ENCODE data around the gene KSR1. TPM values are rescaled to one million over a fixed set of nuclear protein-coding genes. Genes with fewer than 3 reads are reported as not detected.
"Not testable (repeated sequence)": the region's sequence is repeated elsewhere in the genome, so short reads cannot be mapped to it uniquely, and the experiment has no call there.

KSR1 gene
- total RNA-seq, 4 donors from 2014 or later, result 17.7 to 77.0 (median 34.6) TPM

GRCh38 chr17:27461192-27461859 is 5.1 kb downstream of the KSR1 start:
- Histone ChIP-seq H3K27ac (no peak overlapping the region), H3K9me3 (no peaks in the 10 kb centered on the region), H3K27me3 (no peaks in the 10 kb centered on the region), H3K36me3 (no peaks in the 10 kb centered on the region), H3K4me1 (peaks cover 0 to 14% of the 10 kb centered on the region in 2 donors), H3K4me3 (no peak overlapping the region)
- DNase-seq, result no peak
- intact Hi-C loops (cut with DNase I; ENCODE audit: low total_unique reads), result no loop called here
- TF ChIP-seq POLR2A (IDR thresholded peaks at IDR 0.05), result no peak
- TF ChIP-seq, protein P1, sequence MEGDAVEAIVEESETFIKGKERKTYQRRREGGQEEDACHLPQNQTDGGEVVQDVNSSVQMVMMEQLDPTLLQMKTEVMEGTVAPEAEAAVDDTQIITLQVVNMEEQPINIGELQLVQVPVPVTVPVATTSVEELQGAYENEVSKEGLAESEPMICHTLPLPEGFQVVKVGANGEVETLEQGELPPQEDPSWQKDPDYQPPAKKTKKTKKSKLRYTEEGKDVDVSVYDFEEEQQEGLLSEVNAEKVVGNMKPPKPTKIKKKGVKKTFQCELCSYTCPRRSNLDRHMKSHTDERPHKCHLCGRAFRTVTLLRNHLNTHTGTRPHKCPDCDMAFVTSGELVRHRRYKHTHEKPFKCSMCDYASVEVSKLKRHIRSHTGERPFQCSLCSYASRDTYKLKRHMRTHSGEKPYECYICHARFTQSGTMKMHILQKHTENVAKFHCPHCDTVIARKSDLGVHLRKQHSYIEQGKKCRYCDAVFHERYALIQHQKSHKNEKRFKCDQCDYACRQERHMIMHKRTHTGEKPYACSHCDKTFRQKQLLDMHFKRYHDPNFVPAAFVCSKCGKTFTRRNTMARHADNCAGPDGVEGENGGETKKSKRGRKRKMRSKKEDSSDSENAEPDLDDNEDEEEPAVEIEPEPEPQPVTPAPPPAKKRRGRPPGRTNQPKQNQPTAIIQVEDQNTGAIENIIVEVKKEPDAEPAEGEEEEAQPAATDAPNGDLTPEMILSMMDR (IDR thresholded peaks at IDR 0.05), result no peak

DNA sequence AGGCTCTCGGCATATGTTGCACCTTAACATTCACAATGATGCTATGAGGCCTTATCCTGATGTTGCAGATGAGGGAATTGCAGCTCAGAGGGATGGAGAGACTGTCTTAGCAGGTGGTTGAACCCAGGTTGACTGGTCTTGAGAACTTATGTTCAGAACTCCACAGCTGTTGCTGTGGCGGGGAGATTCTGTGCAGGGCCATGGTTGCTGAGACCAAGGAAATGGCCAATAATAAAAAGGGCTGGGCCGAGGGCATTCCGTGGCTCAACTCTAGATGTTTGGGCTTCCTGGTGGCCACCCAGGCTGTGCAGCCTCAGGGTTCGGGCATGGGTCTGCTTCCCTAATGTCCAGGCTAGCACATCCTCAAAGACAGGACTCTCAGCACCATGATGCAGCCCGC is 5.9 kb downstream of the KSR1 start:
- Histone ChIP-seq H3K4me1 (peaks cover 0 to 14% of the 10 kb centered on the region in 2 donors), H3K4me3 (no peak overlapping the region), H3K27ac (no peak overlapping the region), H3K36me3 (no peaks in the 10 kb centered on the region), H3K9me3 (no peaks in the 10 kb centered on the region), H3K27me3 (no peaks in the 10 kb centered on the region)
- TF ChIP-seq, protein P1 (IDR thresholded peaks at IDR 0.05), result no peak
- no peak for TF ChIP-seq POLR2A (IDR thresholded peaks at IDR 0.05)
- intact Hi-C loops (cut with DNase I; ENCODE audit: low total_unique reads), result no loop called here
- DNase-seq, result no peak

GRCh38 chr17:27462714-27463113 is 6.5 kb downstream of the KSR1 start:
- no peak overlapping the region for H3K4me3 ChIP-seq
- H3K4me1 ChIP-seq, result peaks cover 0 to 10% of the 10 kb centered on the region in 2 donors
- intact Hi-C loops (cut with DNase I; ENCODE audit: low total_unique reads), result no loop called here
- H3K27me3 ChIP-seq, result no peaks in the 10 kb centered on the region
- H3K9me3 ChIP-seq, result no peaks in the 10 kb centered on the region
- H3K27ac ChIP-seq, result no peak overlapping the region
- H3K36me3 ChIP-seq, result no peaks in the 10 kb centered on the region
- no peak for DNase-seq
- TF ChIP-seq POLR2A (IDR thresholded peaks at IDR 0.05), result no peak
- TF ChIP-seq, protein P1 (IDR thresholded peaks at IDR 0.05), result no peak

- Histone ChIP-seq H3K27me3 (no peaks in the 10 kb centered on the region), H3K27ac (no peak overlapping the region), H3K4me1 (peaks cover 0 to 9% of the 10 kb centered on the region in 2 donors), H3K4me3 (no peak overlapping the region), H3K36me3 (no peaks in the 10 kb centered on the region), H3K9me3 (no peaks in the 10 kb centered on the region)
- no peak for DNase-seq
- TF ChIP-seq, protein P1 (IDR thresholded peaks at IDR 0.05), result no peak
- no peak for TF ChIP-seq POLR2A (IDR thresholded peaks at IDR 0.05)
- intact Hi-C loops (cut with DNase I; ENCODE audit: low total_unique reads), result no loop called here
These were observed 7.0 kb downstream of the KSR1 start for GRCh38 chr17:27463235-27463677.

- H3K27me3 ChIP-seq; H3K9me3 ChIP-seq; DNase-seq; H3K4me1 ChIP-seq; intact Hi-C loops (cut with DNase I; ENCODE audit: low total_unique reads); H3K27ac ChIP-seq; H3K36me3 ChIP-seq; H3K4me3 ChIP-seq: not testable (repeated sequence)
These were observed 7.8 kb downstream of the KSR1 start for GRCh38 chr17:27464019-27464418.

Measured in uterus (tissue), 4 donors.